HL-60 (cell line): Measurements from ENCODE around the gene CRIP1.
A peak's percentile ranks its signal among the peaks of the same experiment; 100 is the strongest.

Source experiments
- DNase-seq, 2 experiments: peaks; one replicate each; pipeline ENCODE4 v3.0.0-alpha.2; 2010 to 2020; ENCODE audit warnings: low read depth in 1 of 2, low spot score in 1 of 2
- H3K27ac ChIP-seq: fragments of 250-450 bp; sonication (Bioruptor Pico); replicated peaks from 2 replicates; pipeline ENCODE4 v1.5.1; 2020; ENCODE audit warnings: mild to moderate bottlenecking, moderate library complexity
- H3K27me3 ChIP-seq: fragments of 250-450 bp; sonication (Bioruptor Pico); 2 replicates; pipeline ENCODE4 v1.5.1; 2021; ENCODE audit warnings: mild to moderate bottlenecking, moderate library complexity; ENCODE audit not compliant: insufficient read depth, poor library complexity, severe bottlenecking
- H3K4me3 ChIP-seq: replicated peaks from 2 replicates; pipeline ENCODE4 v1.5.1; 2011; ENCODE audit warnings: mild to moderate bottlenecking, control low read depth, low read length; ENCODE audit not compliant: insufficient read depth
- GABPA ChIP-seq: IDR thresholded peaks from 2 replicates; pipeline ENCODE4 v1.6.1; 2012; ENCODE audit warnings: low read depth
- POLR2AphosphoS5 ChIP-seq: IDR thresholded peaks from 2 replicates; pipeline ENCODE4 v1.6.1; 2012; ENCODE audit warnings: low read depth
- SPI1 ChIP-seq: IDR thresholded peaks from 2 replicates; pipeline ENCODE4 v1.6.1; 2012; ENCODE audit warnings: low read depth, mild to moderate bottlenecking, borderline replicate concordance
- TF ChIP-seq, protein P1 (sequence below): IDR thresholded peaks from one replicate; pipeline ENCODE4 v1.5.1; 2011; ENCODE audit warnings: low read length, control low read depth, inconsistent platforms; ENCODE audit not compliant: insufficient read depth
- TF ChIP-seq, protein P2 (sequence below): IDR thresholded peaks from 2 replicates; pipeline ENCODE4 v1.6.1; 2012; ENCODE audit warnings: low read depth; ENCODE audit not compliant: insufficient replicate concordance

The CRIP1 gene

DNA sequence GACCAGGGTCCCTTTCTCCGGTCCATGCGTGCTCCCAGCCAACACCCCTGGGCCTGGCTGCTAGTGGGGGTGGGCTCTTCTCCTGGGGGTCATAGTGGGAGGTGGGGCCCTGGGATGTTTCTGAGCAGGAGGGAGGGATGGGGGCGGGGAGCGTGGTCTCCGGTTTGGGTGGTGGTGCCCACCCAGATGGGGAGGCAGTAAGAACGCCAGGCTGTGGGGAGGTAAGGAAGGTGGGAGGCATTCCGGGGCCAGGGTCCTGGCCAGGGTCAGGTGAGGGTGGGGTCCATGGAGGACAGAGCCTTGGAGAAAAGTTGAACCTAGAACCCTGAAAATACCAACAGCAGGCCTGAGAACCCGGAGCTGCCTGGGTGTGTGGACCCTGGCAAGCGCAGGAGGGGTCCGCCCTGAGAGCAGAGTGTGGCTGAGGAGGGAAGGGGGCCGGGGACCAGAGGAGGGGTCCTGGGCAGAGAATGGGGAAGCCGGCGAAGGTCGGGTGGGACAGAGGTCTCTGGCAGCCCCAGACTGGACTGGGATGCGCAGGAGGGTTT is 6.4 kb upstream of the CRIP1 start:
- no peak for DNase-seq
- Histone ChIP-seq H3K27me3 (peaks cover 28% of the 10 kb centered on the region), H3K27ac (no peak overlapping the region), H3K4me3 (no peak overlapping the region)
- TF ChIP-seq POLR2AphosphoS5 (no peak), SPI1 (no peak), GABPA (no peak)
- TF ChIP-seq, protein P1, sequence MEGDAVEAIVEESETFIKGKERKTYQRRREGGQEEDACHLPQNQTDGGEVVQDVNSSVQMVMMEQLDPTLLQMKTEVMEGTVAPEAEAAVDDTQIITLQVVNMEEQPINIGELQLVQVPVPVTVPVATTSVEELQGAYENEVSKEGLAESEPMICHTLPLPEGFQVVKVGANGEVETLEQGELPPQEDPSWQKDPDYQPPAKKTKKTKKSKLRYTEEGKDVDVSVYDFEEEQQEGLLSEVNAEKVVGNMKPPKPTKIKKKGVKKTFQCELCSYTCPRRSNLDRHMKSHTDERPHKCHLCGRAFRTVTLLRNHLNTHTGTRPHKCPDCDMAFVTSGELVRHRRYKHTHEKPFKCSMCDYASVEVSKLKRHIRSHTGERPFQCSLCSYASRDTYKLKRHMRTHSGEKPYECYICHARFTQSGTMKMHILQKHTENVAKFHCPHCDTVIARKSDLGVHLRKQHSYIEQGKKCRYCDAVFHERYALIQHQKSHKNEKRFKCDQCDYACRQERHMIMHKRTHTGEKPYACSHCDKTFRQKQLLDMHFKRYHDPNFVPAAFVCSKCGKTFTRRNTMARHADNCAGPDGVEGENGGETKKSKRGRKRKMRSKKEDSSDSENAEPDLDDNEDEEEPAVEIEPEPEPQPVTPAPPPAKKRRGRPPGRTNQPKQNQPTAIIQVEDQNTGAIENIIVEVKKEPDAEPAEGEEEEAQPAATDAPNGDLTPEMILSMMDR = no peak
- TF ChIP-seq, protein P2, sequence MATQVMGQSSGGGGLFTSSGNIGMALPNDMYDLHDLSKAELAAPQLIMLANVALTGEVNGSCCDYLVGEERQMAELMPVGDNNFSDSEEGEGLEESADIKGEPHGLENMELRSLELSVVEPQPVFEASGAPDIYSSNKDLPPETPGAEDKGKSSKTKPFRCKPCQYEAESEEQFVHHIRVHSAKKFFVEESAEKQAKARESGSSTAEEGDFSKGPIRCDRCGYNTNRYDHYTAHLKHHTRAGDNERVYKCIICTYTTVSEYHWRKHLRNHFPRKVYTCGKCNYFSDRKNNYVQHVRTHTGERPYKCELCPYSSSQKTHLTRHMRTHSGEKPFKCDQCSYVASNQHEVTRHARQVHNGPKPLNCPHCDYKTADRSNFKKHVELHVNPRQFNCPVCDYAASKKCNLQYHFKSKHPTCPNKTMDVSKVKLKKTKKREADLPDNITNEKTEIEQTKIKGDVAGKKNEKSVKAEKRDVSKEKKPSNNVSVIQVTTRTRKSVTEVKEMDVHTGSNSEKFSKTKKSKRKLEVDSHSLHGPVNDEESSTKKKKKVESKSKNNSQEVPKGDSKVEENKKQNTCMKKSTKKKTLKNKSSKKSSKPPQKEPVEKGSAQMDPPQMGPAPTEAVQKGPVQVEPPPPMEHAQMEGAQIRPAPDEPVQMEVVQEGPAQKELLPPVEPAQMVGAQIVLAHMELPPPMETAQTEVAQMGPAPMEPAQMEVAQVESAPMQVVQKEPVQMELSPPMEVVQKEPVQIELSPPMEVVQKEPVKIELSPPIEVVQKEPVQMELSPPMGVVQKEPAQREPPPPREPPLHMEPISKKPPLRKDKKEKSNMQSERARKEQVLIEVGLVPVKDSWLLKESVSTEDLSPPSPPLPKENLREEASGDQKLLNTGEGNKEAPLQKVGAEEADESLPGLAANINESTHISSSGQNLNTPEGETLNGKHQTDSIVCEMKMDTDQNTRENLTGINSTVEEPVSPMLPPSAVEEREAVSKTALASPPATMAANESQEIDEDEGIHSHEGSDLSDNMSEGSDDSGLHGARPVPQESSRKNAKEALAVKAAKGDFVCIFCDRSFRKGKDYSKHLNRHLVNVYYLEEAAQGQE = no peak

DNA sequence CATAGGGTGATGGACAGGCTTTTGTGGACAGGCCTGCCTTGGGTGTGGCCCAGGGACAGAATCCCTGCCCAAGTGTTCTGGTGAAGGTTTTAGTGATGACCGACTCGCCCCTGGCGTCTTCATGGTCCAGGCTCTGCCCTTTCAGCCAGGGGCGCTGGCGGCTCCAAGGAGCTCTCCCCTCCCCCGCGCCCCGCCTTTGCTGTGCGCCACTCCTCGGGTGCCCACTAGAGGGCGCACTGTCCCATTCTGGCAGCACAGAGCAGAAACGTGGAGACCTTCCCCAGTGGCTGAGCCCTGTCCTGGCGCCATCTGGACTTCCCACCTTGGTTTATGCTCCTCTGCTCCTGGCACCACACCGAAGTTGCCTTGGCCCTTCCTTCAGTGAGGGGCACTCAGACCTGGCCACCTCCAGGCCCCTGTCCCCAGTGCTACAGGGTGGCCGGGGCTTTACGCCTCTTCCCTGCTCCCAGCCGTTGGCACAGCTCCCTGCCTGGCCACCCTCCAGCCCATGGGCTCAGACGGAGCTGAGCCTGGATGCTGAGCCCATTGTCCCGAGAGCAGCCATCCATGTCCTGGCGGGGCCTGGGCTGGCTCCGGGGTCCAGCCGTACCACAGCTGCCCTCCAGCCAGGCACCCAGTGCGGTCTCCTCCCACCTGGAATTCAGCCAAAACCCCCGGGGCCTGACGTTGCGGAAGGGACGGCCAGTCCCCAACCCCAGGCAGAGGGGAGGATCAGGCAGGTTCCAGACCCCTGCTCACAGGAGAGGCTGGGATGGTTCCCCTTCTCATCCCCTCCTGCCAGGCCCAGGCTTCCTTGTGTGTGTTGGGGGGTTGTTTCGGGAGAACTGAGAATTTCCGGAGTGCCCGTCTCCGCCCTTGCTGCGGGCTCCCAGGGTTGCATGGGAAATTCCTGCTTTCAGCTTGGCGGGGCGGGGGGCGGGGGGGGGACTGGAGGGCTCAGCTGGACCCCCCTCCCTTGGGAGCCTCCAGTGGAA is 5.6 kb upstream of the CRIP1 start:
- Histone ChIP-seq H3K27me3 (peaks cover 27% of the 10 kb centered on the region), H3K4me3 (peak overlapping the region; percentile 35), H3K27ac (peak overlapping the region; percentile 68)
- TF ChIP-seq, protein P2 = no peak
- TF ChIP-seq GABPA = no peak
- TF ChIP-seq, protein P1 = peak; percentile 91
- peak; percentile 79 for TF ChIP-seq POLR2AphosphoS5
- peak; percentile 83 to 88 for DNase-seq

DNA sequence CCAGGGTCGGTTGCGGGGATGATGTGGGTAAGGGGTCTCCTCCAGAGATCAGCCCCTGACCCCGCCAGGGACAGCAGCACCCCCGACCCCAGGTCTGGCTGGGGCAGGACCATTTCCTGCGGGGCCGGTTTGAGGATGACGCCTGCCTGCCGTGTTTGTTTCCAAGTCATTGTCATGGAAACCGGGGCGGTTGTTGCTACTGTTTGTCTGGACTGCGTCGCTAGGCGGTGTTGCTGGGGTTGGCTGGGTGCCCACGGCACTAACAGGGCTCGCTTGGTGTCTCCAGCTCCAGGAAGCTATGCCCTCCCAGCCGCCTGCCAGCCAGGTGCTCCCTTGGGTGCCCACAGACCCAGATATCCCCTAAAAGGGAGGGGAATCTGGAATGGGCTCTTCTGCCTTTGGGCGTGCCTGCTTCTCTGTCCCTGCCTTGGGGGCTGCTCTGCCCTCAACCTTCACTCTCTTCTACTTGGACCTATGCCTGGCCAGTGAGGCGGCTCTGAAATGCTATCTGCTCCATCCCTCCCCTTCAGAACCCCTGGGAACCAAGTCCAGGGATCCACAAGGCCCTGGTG is 4.7 kb upstream of the CRIP1 start:
- peak overlapping the region; percentile 68 for H3K27ac ChIP-seq
- DNase-seq = peak; percentile 95 to 97
- H3K27me3 ChIP-seq = peaks cover 27% of the 10 kb centered on the region
- no peak overlapping the region for H3K4me3 ChIP-seq
- TF ChIP-seq, protein P2 = peak; percentile 25
- no peak for TF ChIP-seq POLR2AphosphoS5
